OCI-M2 (cell line): ENCODE results near the gene ACRBP.
A peak's percentile ranks its signal among the peaks of the same experiment; 100 is the strongest.
"Not testable (repeated sequence)": the region's sequence is repeated elsewhere in the genome, so short reads cannot be mapped to it uniquely, and the experiment has no call there.

Experiments
- DNase-seq: peaks from one replicate; lab custom pipeline; 2025; ENCODE audit not compliant: unreplicated experiment; lab: John Stamatoyannopoulos, UW

ACRBP gene

GRCh38 chr12:6618483-6619225, 28.6 kb downstream of the ACRBP start:
- DNase-seq: no peak

- DNase-seq: no peak
These were observed 31.4 kb downstream of the ACRBP start for GRCh38 chr12:6615802-6616201.

DNA sequence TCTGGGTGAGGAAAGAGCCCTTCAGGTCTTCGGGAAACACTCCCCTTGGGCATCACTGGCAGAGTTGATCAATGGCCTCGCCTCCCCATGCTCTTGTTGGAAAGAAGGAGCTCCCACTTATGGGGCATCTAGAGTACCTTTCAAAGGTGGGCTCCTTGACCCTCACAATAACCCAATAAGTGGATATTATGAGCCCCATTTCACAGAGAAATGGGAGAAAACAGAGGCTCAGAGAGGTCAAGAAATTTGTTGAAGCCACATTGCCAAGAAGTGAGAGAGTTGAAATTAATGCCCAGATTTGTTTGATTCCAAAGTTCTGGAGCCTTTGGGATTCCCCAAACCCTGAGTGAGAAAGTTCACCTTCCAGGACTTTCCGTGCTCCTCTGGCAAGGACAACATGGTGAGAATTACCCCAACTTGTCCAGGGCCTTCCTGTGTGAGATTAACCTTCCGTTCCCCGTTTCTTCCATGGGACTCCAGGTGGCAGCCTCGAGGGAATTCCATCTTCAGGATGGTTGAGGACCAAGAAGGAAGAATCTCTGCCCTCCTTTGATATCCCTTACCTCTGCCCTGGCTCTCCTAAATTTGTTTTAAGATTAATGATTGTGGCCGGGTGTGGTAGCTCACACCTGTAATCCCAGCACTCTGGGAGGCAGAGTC, 32.6 kb downstream of the ACRBP start:
- no peak for DNase-seq

- peak; percentile 83 for DNase-seq
These were observed 33.3 kb downstream of the ACRBP start for GRCh38 chr12:6613776-6614512.

- DNase-seq: no peak
These were observed 34.0 kb downstream of the ACRBP start for GRCh38 chr12:6613015-6613775.

- DNase-seq: no peak
These were observed 34.6 kb downstream of the ACRBP start for GRCh38 chr12:6612652-6613014.

DNA sequence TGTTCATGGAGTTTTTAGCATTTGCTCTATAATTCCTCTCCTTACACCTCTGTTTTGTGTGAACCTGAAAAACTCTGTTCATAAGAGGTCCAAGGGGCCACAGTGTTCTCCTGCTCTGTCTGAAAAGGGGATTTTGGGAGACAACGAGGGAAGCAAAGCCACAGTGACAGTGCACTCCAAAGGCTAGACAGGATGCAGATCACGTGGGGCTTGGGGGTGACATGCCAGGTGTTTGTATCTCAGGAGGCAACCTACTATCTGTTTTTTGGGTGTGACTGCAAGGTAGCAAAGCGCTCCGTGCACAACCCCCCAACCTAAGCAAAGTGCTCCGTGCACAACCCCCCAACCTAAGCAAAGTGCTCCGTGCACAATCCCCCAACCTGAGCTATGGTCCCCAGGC, 35.0 kb downstream of the ACRBP start:
- DNase-seq: no peak

DNA sequence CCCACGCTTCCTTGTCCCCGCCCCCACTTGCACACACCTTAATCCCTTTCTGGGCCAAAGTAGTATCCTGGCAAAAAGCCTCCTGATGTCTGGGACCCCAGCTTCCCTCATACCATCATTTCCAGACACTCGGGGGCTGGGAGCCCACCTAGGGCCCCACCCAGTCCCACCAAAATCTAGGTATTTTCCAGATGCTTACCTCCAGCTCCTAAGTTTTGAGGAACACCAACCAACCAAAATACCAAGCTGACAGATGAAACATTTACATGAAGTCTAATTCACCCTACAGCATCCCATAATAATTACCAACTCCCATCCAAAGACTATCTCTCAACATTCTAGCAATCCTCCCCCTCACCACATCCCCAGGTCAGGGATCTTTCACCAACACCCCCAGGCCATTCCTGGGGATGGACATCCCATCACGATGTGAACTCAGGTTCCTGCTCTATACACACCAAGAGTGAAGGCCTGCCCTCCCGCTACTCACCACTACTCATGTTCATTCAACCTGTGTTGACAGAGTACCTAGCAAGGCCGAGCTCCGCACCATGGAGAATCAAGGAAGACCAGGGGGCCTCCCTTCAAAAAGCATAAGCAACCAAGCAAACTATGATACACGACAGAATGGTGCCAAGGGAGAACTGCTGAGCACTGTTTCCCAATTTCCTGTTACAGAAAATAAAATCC, 38.5 kb downstream of the ACRBP start:
- DNase-seq: no peak

DNA sequence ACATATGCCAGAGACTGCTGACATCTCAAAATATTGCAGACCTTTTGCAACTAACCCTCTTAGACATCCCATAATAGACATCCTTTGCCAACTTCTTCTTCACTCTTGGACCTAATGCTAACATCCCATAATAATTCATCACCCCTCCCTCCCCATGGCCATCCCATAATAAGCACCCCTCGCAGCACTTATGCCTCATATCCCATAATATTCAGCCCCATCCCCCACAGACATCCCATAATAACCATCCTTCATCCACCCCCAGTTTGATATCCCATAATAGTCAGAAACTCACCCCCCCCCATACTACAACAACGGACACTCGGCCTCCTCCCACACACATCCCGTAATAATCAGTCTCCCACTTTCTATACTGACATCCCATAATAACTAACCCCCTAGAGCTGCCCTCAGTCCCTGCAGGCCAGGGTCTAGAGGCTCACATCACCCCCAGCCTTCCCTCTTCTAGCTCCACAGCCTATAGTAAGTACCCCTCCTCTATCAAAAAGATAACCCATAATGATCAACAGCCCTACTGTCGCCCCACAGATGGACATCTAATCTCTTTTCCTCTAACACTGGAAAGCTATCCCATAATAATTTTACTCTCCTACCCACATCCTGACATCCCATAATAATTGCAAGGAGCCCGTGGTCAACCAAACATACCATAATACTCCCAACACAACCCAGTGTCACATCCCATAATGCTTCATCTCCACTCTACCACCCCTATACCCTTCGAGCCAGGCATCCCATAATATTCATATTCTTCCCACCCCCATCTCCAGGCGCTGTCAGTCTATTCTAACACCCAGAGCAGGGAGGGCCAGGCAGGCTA, 39.3 kb downstream of the ACRBP start:
- DNase-seq: no peak

GRCh38 chr12:6606331-6607131, 40.7 kb downstream of the ACRBP start:
- DNase-seq: no peak

DNA sequence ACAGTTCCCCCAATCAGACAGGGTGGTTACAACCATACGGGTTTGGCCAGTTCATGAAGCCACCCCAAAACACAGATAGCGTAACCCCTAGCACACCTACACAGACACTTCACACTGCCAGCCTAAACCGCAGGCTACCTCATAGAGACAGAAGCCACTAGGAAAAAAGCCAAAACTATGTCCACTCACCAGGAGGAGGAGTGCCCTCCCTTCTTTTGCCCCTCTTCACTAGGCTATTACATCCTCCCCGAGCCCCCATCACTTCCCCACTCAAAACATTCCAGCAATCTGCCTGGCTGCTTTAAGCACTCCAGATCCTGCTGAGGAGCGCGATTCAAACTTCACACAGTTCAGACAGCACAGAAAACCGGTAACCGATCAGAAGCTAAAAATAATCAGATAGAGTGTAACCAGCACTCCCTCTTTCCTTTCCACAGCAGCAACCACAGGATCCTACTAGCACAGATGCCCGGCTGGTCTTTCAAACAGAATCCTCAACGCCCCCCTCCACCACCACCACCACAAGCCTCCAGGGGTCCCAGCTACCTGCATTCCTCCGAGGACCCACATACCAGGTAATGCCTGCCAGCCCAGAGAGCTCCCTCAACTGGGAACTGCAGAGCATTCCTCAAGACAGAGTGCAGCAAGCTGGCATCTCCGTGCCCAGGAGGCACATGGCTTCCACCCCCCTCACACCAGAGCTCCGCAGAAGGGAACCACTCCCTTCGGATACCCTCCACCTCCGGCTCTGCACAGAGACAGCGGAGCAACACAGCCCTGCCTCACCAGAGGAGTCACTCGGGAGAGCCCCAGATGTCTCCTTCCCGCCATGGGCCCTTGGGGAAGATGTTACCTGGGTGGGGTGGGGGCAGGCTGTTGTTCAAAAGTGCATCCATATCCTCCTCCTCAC, 41.6 kb downstream of the ACRBP start:
- no peak for DNase-seq

- DNase-seq: no peak
These were observed 42.8 kb downstream of the ACRBP start for GRCh38 chr12:6604259-6605029.

DNA sequence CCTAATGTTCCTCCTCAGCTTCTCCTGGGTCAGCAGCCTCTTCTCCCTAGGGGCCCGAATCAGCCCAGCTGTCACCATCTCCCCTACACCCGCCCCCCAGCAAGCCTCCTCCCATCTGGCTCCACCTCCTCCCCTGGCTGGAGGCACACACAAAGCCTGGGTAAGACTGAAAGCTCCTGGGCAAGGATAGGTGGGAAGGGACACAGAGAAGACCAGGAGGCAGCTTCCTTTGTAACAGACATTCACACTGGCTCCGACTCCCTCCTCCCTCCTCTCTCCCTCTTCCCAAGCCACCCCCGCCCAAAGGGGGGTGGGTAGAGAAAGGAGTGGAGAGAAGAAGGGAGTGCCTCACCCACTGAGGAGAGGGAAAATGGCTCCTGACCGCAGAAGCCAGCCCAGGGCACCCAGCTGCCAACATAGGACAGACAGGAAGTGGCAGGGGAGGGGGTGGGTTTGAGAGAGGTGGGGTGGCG, 44.1 kb downstream of the ACRBP start:
- DNase-seq: no peak

DNA sequence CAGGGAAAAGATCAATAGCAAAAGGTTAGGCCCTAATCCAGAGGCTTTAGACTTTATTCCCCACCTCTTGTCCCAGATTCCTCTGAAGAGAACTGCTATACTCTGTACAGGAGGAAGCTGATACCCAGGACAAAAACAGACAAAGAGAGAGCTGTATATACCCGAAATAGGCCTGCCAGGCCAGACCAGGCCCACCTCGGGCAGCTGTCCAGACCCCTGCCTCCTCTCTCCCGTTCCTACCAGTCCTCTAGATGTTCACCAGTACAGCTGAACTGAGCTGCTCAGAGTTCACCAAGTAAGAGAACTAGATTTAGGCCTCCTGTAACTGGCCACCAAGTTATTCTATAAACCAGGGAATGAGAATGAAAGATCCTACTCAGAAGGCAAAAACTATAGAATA, 44.7 kb downstream of the ACRBP start:
- DNase-seq: no peak

GRCh38 chr12:6595673-6596072, 51.6 kb downstream of the ACRBP start:
- DNase-seq: not testable (repeated sequence)

DNA sequence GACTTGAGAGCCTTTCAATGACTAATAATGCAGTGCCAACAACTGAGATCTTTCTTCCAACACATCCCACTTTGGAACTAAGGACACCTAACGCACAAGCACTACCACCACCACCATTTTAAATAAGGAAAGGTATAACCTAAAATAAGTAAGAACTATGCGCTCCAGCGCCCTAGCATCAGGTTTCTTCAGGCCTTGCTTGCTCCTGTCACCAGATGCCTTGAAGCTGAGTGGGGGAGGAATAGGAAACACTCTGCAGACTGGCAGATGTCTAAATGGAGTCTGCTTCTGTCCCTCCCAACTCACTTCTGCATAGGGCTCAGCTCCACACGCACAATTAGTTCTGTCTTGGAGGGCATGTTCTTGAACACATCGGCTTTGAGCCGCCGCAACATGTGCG, 55.1 kb downstream of the ACRBP start:
- no peak for DNase-seq
